ENCODE data around the gene KRT78. TPM values are rescaled to one million over a fixed set of nuclear protein-coding genes. Genes with fewer than 3 reads are reported as not detected.

Gene KRT78
- total and polyA plus RNA-seq, 2 donors (not counting 1 experiment from before 2014, with no cell fraction given), result not detected

GRCh38 chr12:52877242-52877641, 28.4 kb upstream of the KRT78 start:
- POLR2A ChIA-PET, result no interaction called here
- H3K27me3 ChIP-seq (replicated peaks in 1 of 4; ENCODE audit: control extremely low read depth in 1 of 4, control insufficient read depth in 3 of 4, insufficient read depth in 4 of 4, low read length in 3 of 4), result peaks cover 0 to 33% (median 4%) of the 10 kb centered on the region in 4 experiments

More at GRCh38 chr12:52877242-52877641, 28.4 kb upstream of the KRT78 start:
- Histone ChIP-seq H3K27ac (ENCODE audit: low read length in 2 of 2) (no peak overlapping the region), H3K4me3 (ENCODE audit: control extremely low read depth in 1 of 5, extremely low read depth in 1 of 5, insufficient read depth in 1 of 5, low read depth in 2 of 5, low read length in 4 of 5) (no peak overlapping the region), H3K4me1 (ENCODE audit: control insufficient read depth in 2 of 2, insufficient read depth in 2 of 2, low read length in 2 of 2) (peaks cover 16 to 22% of the 10 kb centered on the region in 2 donors), H4K20me1 (ENCODE audit: control insufficient read depth, insufficient read depth, low read length, poor library complexity, severe bottlenecking) (no peaks in the 10 kb centered on the region), H3K36me3 (replicated peaks in 1 of 2; ENCODE audit: control extremely low read depth in 1 of 2, control insufficient read depth in 1 of 2, extremely low read depth in 1 of 2, insufficient read depth in 2 of 2, low read length in 1 of 2) (no peaks in the 10 kb centered on the region), H2AFZ (ENCODE audit: insufficient read depth, low read depth, low read length, poor library complexity, severe bottlenecking) (no peak overlapping the region), H3K9me3 (ENCODE audit: control extremely low read depth in 1 of 3, control insufficient read depth in 2 of 3, insufficient read depth in 1 of 3, low read length in 2 of 3) (no peaks in the 10 kb centered on the region), H3K9ac (ENCODE audit: low read length) (no peak overlapping the region), H3K79me2 (ENCODE audit: control insufficient read depth, insufficient read depth, low read length) (no peaks in the 10 kb centered on the region), H3K4me2 (replicated peaks; ENCODE audit: low read depth, low read length, poor library complexity, severe bottlenecking) (no peak overlapping the region)
- TF ChIP-seq EZH2 (IDR thresholded peaks at IDR 0.05; ENCODE audit: borderline replicate concordance, insufficient read depth, low read depth, low read length, poor library complexity, severe bottlenecking) (no peak), CTCF (IDR thresholded peaks at IDR 0.05) (no peak)
- H3K4me1 Mint-ChIP-seq, result peaks cover 25% of the 10 kb centered on the region
- H3K27ac Mint-ChIP-seq, result no peak overlapping the region
- 87% methylated on average over 3 of the region's 3 CpGs for WGBS (ENCODE audit: insufficient coverage)
- intact Hi-C loops (cut with micrococcal nuclease), result loop anchor here (10.0 kb wide), 2 partner anchors 292 to 722 kb away; no protein-coding TSS in a partner anchor
- DNase-seq (no peak), ATAC-seq (ENCODE audit: low read depth) (no peak)
- H3K4me3 Mint-ChIP-seq, result no peak overlapping the region
- H3K27me3 Mint-ChIP-seq, result peaks cover 24% of the 10 kb centered on the region
- CTCF ChIA-PET, result interaction anchor here (1.2 to 10.0 kb wide), 3 partner anchors 10 to 129 kb away, joined by 3 to 260 read pairs (median 4); partner anchors contain the start of gene EIF4B
- H3K9me3 Mint-ChIP-seq (ENCODE audit: insufficient read depth), result no peaks in the 10 kb centered on the region
